GM18870 (cell line): ENCODE results near the gene FAM228B.
"Not testable (repeated sequence)": the region's sequence is repeated elsewhere in the genome, so short reads cannot be mapped to it uniquely, and the experiment has no call there.

Source experiments
- ATAC-seq: cut with Tn5 transposase; IDR thresholded peaks from one replicate; pipeline ENCODE4 v1.9.1; 2021; ENCODE audit warnings: moderate library complexity; ENCODE audit not compliant: unreplicated experiment

Gene FAM228B

GRCh38 chr2:24123195-24123921, at the start of gene FAM228B, which contains the start of gene PFN4:
Gene FAM228B (plus strand): TSS chr2:24123469. CDS start chr2:24124362, 893 bp downstream.
Gene PFN4 (minus strand): TSS chr2:24123334. CDS start chr2:24122535, 799 bp downstream.
- peak; percentile 80 for ATAC-seq

- ATAC-seq, result no peak
Observed at GRCh38 chr2:24073816-24074215, 49.5 kb upstream of the FAM228B start.

DNA sequence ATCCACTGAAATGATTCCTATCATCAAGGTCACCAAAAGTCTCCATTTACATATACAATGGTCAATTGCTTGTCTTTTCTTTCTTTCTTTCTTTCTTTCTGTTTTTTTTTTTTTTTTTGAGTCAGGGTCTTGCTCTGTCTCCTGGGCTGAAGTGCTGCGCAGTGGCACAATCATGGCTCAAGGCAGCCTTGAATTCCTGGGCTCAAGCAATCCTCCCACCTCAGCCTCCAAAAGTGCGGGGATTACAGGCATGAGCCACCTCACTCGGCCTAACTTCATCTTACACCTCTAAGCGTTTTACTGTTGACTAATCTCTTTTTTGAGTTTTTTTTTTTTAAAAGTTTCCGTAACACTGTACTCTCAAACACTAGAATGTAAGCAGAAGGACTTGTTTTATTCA, 48.0 kb upstream of the FAM228B start:
- no peak for ATAC-seq

GRCh38 chr2:24075915-24076848, 47.1 kb upstream of the FAM228B start, which contains the start of gene SF3B6:
Gene SF3B6 (minus strand): TSS chr2:24076326. CDS start chr2:24076229, 97 bp downstream.
- ATAC-seq, result peak; percentile 95

DNA sequence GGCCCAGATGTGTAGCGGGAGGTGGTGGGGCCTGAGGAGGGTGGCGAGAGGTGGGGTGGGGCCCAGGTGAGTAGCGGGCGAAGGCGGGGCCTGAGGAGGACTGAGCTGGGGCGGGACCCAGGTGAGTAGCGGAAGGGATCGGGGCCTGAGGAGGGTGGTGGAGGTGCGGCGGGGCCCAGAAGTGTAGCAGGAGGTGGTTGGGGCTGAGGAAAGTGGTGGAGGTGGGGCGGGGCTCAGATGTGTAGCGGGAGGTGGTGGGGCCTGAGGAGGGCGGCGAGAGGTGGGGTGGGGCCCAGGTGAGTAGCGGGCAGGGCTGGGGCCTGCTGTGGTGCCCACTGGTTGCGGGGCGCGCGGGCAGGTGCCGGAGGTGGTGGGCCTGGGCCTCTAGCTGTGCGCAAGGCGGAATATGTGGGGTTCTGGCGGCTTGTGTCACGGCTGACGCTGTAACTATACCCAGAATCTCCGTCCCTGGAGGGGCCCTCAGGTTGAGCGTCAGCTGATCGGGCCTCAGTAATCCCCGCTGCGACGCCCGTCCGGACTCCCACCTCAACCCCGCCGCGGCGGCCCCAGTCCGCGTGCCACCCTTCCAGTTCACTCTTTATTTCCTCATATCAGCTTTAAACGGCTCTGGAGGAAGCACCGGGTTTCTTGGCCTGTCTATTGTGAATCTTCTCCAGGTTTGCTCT, 46.3 kb upstream of the FAM228B start:
- no peak for ATAC-seq

- no peak for ATAC-seq
Observed at GRCh38 chr2:24077535-24077877, 45.8 kb upstream of the FAM228B start.

DNA sequence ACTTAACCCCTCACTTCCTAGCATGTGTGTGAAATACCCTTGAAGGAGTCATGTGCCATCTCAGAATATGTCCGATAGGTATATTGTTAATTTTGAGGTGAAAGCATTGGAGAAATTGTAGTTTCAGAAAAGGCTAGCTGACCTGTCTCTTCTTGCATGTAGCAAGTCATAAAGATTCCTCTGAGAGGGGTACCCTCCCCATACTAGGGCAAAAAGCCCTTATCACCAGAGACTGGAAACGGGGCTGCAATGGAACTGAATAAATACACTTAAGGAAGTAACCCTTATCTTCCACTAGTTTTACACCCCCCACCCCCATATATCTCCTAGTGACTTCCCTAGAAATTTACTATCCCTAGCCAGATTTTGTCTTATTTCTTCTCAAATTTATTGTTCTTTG, 45.4 kb upstream of the FAM228B start:
- no peak for ATAC-seq

- ATAC-seq, result no peak
Observed at GRCh38 chr2:24080701-24081100, 42.6 kb upstream of the FAM228B start.

GRCh38 chr2:24082787-24083566, 40.3 kb upstream of the FAM228B start:
- ATAC-seq, result no peak

DNA sequence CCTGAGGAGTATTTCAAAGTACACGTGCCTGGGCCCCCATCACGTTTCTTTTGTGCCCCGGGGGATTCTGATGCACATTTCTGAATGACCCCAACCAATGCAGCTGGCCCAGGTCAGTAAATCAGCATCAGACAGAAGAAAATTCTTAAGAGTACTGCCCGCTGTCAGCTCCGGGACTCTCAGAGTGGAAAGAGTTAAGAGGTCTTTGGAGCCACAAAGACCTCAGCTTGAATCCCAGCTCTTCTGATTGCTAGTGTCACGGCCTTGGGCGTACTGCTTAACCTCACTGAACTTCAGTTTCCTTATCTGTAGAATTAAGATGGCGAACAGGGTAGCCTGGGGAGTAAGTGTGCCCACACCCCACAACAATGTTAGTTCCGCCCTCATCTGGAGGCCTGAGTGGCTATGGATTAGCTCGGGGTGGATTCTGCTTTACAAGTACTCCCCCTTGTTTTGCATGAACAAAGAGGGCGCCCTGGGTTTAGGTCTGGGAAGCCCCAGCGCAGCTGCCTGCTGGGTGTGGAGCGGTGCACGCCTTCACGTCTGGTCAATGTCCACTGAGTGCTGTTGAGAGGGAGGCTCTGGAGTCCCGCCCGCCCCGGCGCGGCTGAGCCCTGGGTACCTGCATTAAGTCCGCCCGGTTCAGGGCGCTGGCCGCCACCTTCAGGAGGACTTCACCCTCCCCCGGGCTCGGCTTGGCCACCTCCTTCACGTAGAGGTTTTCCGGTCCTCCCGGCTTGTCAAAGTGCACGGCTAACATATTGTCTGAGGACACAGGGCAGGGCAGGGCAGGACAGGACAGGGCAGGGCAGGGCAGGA, 39.5 kb upstream of the FAM228B start:
- ATAC-seq, result peak; percentile 72

DNA sequence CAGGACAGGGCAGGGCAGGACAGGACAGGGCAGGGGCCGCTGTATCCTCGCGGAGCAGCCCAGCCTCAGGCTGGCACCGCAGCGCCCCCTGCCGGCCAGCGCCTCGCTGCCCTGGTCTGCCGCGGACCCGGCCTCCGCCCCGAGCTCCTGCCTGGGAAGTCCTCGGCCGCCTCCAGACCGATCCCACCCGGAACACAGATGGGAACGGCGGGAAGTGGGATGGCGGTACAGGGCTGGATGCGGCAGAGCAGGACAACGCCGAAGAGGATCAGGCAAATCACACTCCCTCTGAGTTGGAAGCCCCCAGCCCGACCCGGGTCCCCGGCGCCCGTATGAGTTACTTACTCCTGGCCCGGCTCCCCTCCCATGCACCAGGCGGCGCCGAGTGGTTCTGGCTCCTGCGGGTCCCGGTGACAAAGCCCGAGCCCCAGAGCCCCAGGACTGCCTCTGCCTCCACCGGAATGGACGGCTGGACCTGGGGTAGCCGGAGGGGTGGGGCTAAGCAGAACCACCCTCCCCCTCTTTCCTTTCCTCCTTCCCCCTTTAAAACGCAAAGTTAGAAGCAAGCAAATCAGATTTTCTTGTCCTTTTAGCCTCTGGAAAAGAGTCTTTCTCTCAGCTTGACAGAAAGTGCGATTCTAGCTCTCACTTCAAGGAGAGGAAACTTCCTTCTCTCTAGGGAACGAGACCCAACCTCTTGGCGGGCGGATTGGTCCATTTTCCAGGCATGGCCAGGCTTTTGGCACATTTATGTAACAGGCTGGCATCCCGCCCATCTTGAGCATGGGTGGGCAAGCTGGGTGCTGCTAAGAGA, 38.7 kb upstream of the FAM228B start, which contains the start of gene TP53I3:
Gene TP53I3 (minus strand): TSS at position 449 of the 814 bp plus-strand sequence. CDS start 508 bp downstream, outside the sequence.
- ATAC-seq, result peak; percentile 47

DNA sequence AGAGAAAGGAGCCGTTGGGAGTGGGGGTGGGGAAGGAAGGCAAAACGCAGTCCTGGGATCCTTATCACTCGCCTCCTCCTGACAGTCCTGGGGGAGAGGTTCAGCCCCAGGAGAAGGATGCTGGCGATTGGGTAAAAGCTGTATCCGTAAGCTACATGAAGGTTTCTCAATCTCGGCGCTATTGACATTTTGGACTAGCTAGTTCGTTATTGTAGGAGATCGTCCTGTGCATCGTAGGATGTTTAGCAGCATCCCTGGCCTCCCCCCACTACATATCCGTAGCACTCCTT, 38.1 kb upstream of the FAM228B start:
- no peak for ATAC-seq

DNA sequence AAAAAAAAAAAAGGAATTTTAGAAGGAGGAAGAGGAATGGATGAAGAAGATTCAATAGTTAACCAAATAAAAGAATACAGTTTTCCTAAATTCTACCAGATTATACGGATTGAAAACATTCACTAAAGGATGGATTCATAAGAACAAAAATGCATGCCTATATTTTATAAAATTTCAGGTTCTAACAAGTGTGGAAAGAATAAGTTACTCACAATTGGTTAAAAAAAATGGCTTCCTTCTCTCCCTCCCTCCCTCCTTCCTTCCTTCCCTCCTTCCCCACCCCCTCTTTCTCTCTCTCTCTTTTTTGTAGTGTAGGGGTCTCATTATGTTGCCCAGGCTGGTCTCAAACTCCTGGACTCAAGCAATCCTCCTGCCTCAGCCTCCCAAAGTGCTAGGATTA, 37.0 kb upstream of the FAM228B start:
- ATAC-seq, result no peak

DNA sequence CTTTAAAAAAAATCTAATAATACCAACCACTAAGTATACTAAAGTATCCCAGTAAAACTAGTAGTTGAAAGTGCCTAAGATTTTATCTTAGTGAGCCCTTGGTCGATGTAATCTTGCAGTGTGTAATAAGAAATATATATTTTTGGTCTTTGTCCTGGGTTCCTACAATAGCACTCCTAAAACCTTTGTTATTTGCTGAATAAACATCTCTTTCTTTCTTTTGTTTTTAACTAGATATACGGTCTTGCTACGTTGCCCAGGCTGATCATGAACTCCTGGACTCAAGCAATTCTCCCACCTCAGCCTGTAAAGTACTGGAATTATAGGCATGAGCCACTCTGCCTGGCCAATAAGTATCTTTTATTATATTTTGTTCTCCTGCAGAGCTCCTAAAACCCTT, 36.2 kb upstream of the FAM228B start:
- no peak for ATAC-seq

DNA sequence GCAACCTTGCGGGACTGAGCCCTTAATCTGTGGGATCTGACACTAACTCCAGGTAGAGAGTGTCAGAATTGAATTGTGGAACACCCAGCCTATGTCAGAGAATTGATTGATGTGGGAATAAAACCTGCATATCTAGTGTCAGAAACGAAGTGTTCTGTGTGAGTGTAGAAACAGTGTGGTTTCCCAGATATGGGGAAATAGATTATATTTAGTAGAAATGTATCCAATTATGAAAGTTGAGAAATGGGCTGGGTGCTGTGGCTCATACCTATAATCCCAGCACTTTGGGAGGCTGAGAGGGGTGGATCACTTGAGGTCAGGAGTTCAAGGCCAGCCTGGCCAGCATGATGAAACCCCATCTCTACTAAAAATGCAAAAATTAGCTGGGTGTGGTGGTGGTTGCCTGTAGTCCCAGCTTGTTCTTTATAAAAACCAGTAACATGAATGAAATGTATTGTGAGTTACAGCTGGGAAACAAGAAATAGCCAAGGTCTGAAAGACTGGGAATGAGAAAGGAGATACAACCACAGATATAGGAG, 34.4 kb upstream of the FAM228B start:
- no peak for ATAC-seq

GRCh38 chr2:24093270-24093669, 30.0 kb upstream of the FAM228B start:
- ATAC-seq, result not testable (repeated sequence)

GRCh38 chr2:24095171-24095677, 28.0 kb upstream of the FAM228B start:
- ATAC-seq, result not testable (repeated sequence)

GRCh38 chr2:24100732-24101131, 22.5 kb upstream of the FAM228B start:
- not testable (repeated sequence) for ATAC-seq
